Thoracic aorta (tissue), 2 donors: ENCODE data around the gene CD19. TPM values are rescaled to one million over a fixed set of nuclear protein-coding genes. Genes with fewer than 3 reads are reported as not detected.
A peak's percentile ranks its signal among the peaks of the same experiment; 100 is the strongest.

Experiments used
- ATAC-seq: fragments of 150-250 bp; one replicate; pipeline ENCODE4 v1.8.0; 2017; ENCODE audit warnings: low read depth; ENCODE audit not compliant: insufficient number of reproducible peaks, low FRiP score
- DNase-seq: peaks from one replicate; pipeline ENCODE4 v3.0.0-alpha.2; 2020; ENCODE audit warnings: low spot score
- H3K27ac ChIP-seq, 2 donors: fragments of 200-600 bp; sonication (generic); 1 replicate in 1 of 2; 2 replicates in 1 of 2; pipeline ENCODE4 v1.5.1; 2016; ENCODE audit warnings: mild to moderate bottlenecking in 2 of 2, moderate library complexity in 2 of 2
- H3K27me3 ChIP-seq: fragments of 200-600 bp; sonication (generic); replicated peaks from 2 replicates; pipeline ENCODE4 v1.6.0; 2016; ENCODE audit warnings: mild to moderate bottlenecking; ENCODE audit not compliant: insufficient read depth
- H3K36me3 ChIP-seq: fragments of 200-600 bp; sonication (generic); one replicate; pipeline ENCODE4 v1.5.1; 2016
- H3K4me1 ChIP-seq, 2 donors: fragments of 200-600 bp; sonication (generic); 1 replicate in 1 of 2; 2 replicates in 1 of 2; pipeline versions ENCODE4 v1.5.1 to v1.6.0; 2016; ENCODE audit warnings: low read depth in 2 of 2, mild to moderate bottlenecking in 1 of 2; ENCODE audit not compliant: control insufficient read depth in 1 of 2
- H3K4me3 ChIP-seq: fragments of 200-600 bp; sonication (generic); 2 replicates; pipeline ENCODE4 v1.5.1; 2016; ENCODE audit warnings: mild to moderate bottlenecking
- H3K9me3 ChIP-seq: fragments of 200-600 bp; sonication (generic); 2 replicates; pipeline ENCODE4 v1.5.1; 2016
- total RNA-seq, 2 donors: library from RNA; depleted of rRNA; stranded (reverse); fragments of >200 nt; gene quantifications; one replicate each; pipeline versions ENCODE4 v1.1.0 to v1.2.3, GENCODE V29; 2016
- TF ChIP-seq, protein P1 (sequence below): fragments of 200-600 bp; sonication (generic); IDR thresholded peaks from one replicate; pipeline ENCODE4 v1.5.1; 2019; ENCODE audit warnings: antibody characterized with exemption

The CD19 gene
- total RNA-seq, 2 donors from 2014 or later = not detected

DNA sequence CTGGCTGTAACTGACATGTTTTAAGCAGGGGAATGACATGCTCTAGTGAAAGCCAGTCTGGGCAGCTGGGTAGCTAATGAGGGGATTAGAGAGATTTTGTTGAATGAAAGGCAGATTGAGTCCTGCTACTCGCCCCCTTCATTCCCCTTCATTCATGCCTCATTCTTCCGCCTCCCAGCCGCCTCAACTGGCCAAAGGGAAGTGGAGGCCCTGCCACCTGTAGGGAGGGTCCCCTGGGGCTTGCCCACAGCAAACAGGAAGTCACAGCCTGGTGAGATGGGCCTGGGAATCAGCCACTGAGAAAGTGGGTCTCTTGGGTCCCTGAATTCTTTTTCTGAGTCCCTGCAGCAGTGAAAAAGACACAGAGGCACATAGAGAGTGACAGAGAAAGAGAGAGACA, 1.1 kb upstream of the CD19 start:
- H3K9me3 ChIP-seq = no peaks in the 10 kb centered on the region
- DNase-seq (no peak), ATAC-seq (no peak)
- no peak overlapping the region for H3K4me3 ChIP-seq
- H3K27me3 ChIP-seq = no peaks in the 10 kb centered on the region
- no peak overlapping the region for H3K27ac ChIP-seq
- H3K4me1 ChIP-seq = peaks cover 0 to 6% of the 10 kb centered on the region in 2 donors
- no peaks in the 10 kb centered on the region for H3K36me3 ChIP-seq
- TF ChIP-seq, protein P1, sequence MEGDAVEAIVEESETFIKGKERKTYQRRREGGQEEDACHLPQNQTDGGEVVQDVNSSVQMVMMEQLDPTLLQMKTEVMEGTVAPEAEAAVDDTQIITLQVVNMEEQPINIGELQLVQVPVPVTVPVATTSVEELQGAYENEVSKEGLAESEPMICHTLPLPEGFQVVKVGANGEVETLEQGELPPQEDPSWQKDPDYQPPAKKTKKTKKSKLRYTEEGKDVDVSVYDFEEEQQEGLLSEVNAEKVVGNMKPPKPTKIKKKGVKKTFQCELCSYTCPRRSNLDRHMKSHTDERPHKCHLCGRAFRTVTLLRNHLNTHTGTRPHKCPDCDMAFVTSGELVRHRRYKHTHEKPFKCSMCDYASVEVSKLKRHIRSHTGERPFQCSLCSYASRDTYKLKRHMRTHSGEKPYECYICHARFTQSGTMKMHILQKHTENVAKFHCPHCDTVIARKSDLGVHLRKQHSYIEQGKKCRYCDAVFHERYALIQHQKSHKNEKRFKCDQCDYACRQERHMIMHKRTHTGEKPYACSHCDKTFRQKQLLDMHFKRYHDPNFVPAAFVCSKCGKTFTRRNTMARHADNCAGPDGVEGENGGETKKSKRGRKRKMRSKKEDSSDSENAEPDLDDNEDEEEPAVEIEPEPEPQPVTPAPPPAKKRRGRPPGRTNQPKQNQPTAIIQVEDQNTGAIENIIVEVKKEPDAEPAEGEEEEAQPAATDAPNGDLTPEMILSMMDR = no peak

DNA sequence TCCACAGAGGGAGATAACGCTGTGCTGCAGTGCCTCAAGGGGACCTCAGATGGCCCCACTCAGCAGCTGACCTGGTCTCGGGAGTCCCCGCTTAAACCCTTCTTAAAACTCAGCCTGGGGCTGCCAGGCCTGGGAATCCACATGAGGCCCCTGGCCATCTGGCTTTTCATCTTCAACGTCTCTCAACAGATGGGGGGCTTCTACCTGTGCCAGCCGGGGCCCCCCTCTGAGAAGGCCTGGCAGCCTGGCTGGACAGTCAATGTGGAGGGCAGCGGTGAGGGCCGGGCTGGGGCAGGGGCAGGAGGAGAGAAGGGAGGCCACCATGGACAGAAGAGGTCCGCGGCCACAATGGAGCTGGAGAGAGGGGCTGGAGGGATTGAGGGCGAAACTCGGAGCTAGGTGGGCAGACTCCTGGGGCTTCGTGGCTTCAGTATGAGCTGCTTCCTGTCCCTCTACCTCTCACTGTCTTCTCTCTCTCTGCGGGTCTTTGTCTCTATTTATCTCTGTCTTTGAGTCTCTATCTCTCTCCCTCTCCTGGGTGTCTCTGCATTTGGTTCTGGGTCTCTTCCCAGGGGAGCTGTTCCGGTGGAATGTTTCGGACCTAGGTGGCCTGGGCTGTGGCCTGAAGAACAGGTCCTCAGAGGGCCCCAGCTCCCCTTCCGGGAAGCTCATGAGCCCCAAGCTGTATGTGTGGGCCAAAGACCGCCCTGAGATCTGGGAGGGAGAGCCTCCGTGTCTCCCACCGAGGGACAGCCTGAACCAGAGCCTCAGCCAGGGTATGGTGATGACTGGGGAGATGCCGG, 769 bp downstream of the CD19 start:
- Histone ChIP-seq H3K4me1 (no peaks in the 10 kb centered on the region), H3K4me3 (no peak overlapping the region), H3K27me3 (no peaks in the 10 kb centered on the region), H3K36me3 (no peaks in the 10 kb centered on the region), H3K9me3 (no peaks in the 10 kb centered on the region), H3K27ac (no peak overlapping the region)
- TF ChIP-seq, protein P1 = no peak
- ATAC-seq (no peak), DNase-seq (no peak)

DNA sequence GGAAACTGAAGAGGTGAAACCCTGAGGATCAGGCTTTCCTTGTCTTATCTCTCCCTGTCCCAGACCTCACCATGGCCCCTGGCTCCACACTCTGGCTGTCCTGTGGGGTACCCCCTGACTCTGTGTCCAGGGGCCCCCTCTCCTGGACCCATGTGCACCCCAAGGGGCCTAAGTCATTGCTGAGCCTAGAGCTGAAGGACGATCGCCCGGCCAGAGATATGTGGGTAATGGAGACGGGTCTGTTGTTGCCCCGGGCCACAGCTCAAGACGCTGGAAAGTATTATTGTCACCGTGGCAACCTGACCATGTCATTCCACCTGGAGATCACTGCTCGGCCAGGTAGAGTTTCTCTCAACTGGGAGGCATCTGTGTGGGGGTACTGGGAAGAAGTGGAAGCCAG, 1.4 kb downstream of the CD19 start:
- Histone ChIP-seq H3K27me3 (no peaks in the 10 kb centered on the region), H3K4me1 (no peaks in the 10 kb centered on the region), H3K4me3 (no peak overlapping the region), H3K27ac (no peak overlapping the region), H3K36me3 (no peaks in the 10 kb centered on the region), H3K9me3 (no peaks in the 10 kb centered on the region)
- TF ChIP-seq, protein P1 = no peak
- DNase-seq = no peak
- ATAC-seq = no peak

DNA sequence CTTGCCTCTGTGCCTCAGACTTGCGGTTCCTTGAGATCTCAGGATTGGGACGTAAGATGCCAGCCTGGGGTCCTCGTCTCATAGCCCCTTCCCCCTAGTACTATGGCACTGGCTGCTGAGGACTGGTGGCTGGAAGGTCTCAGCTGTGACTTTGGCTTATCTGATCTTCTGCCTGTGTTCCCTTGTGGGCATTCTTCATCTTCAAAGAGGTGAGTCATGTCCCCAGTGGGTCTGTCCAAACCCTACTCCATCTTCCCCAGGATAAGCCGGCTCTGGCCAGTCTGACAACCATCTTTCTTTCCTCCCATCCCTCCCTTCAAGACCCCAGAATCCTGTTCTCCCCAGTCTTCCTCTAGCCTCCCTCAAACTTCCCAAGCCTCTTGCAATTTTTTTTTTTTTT, 3.6 kb downstream of the CD19 start:
- Histone ChIP-seq H3K4me1 (no peaks in the 10 kb centered on the region), H3K9me3 (no peaks in the 10 kb centered on the region), H3K36me3 (no peaks in the 10 kb centered on the region), H3K4me3 (no peak overlapping the region), H3K27me3 (no peaks in the 10 kb centered on the region), H3K27ac (no peak overlapping the region)
- TF ChIP-seq, protein P1 = no peak
- DNase-seq (no peak), ATAC-seq (no peak)

DNA sequence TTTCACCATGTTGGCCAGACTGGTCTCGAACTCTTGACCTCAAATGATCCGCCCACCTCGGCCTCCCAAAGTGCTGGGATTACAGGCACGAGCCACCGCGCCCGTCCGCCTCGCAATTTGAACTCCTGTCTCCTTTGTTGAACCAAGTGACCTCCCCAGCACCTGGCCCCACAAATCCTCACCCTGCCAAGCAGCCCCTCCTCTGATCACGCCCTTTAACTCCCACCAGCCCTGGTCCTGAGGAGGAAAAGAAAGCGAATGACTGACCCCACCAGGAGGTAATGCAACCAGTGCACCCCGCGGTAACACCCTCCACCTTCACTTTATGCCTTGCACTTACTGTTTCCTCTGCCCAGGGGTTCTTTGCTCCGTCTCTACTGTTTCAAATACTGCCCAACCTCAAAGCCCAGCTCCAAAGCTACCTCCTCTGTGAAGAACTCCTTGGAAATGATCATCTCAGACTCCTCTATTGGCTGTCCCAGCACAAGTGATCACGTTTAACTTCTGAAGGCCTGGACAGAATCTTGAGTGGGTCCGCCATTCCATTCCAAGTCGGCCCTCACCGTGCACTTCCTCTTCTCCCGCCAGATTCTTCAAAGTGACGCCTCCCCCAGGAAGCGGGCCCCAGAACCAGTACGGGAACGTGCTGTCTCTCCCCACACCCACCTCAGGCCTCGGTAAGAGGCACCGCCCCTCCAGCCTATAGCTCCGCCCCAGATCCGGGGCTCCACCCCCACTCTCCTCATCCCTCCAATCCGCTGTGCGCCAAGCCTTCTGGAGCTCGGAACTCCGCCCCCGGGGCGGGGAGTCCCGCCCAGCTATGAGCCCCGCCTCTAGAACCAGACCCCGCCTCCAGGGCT, 4.4 kb downstream of the CD19 start:
- no peaks in the 10 kb centered on the region for H3K36me3 ChIP-seq
- no peaks in the 10 kb centered on the region for H3K4me1 ChIP-seq
- ATAC-seq (no peak), DNase-seq (peak; percentile 40)
- no peaks in the 10 kb centered on the region for H3K27me3 ChIP-seq
- peak overlapping the region; percentile 48 for H3K4me3 ChIP-seq
- TF ChIP-seq, protein P1 = no peak
- H3K27ac ChIP-seq = no peak overlapping the region
- no peaks in the 10 kb centered on the region for H3K9me3 ChIP-seq
